B cell (primary cell): ENCODE results near the gene MT1G. TPM values are rescaled to one million over a fixed set of nuclear protein-coding genes. Genes with fewer than 3 reads are reported as not detected.

Experiments
- ATAC-seq: fragments of 200-7000 bp; cut with Tn5 transposase; one replicate; pipeline ENCODE4 v1.10.0; 2021; ENCODE audit warnings: low read depth, mild to moderate bottlenecking, moderate number of reproducible peaks, moderate library complexity
- CTCF ChIA-PET: fragments of 350-600 bp; sonication (Branson Sonifier 250); formaldehyde crosslinking; loops from one replicate; lab custom pipeline; 2021; ENCODE audit warnings: antibody characterized with exemption, inconsistent platforms; lab: Charles Lee
- POLR2A ChIA-PET: fragments of 350-600 bp; sonication (Branson Sonifier 250); formaldehyde crosslinking; loops from one replicate; lab custom pipeline; 2021; ENCODE audit warnings: antibody characterized with exemption; lab: Charles Lee
- DNase-seq: peaks from one replicate; pipeline ENCODE4 v3.0.0; 2013
- H2AFZ ChIP-seq: 2 replicates; pipeline ENCODE4 v1.6.1; 2012; ENCODE audit warnings: mild to moderate bottlenecking, low read depth, low read length; ENCODE audit not compliant: insufficient read depth, poor library complexity, severe bottlenecking
- H3K27ac ChIP-seq, 2 donors: 1 replicate in 1 of 2; 2 replicates in 1 of 2; pipeline ENCODE4 v1.5.1; 2012 to 2013; ENCODE audit warnings: low read length in 2 of 2, mild to moderate bottlenecking in 2 of 2, moderate library complexity in 1 of 2
- H3K27me3 ChIP-seq, 4 experiments: fragments of 200-600 bp in 1 of 4; sonication (generic) in 1 of 4; replicated peaks in 1 of 4; 1 replicate in 2 of 4; 2 replicates in 2 of 4; pipeline versions ENCODE4 v1.6.1 to v1.7.0; 2013 to 2016; ENCODE audit warnings: low read length in 3 of 4, mild to moderate bottlenecking in 2 of 4, mixed read lengths in 1 of 4, moderate library complexity in 1 of 4; ENCODE audit not compliant: insufficient read depth in 4 of 4, control insufficient read depth in 3 of 4; ENCODE audit errors: control extremely low read depth in 1 of 4
- H3K36me3 ChIP-seq, 2 experiments: replicated peaks in 1 of 2; 1 replicate in 1 of 2; 2 replicates in 1 of 2; pipeline versions ENCODE4 v1.6.1 to v1.7.1; 2013; ENCODE audit warnings: low read length in 1 of 2; ENCODE audit not compliant: insufficient read depth in 2 of 2, control insufficient read depth in 1 of 2; ENCODE audit errors: control extremely low read depth in 1 of 2, extremely low read depth in 1 of 2
- H3K4me1 ChIP-seq, 2 donors: fragments of 200-600 bp in 1 of 2; sonication (generic) in 1 of 2; 1 replicate in 1 of 2; 2 replicates in 1 of 2; pipeline versions ENCODE4 v1.5.1 to v1.6.1; 2013 to 2017; ENCODE audit warnings: low read length in 2 of 2; ENCODE audit not compliant: control insufficient read depth in 2 of 2, insufficient read depth in 2 of 2
- H3K4me2 ChIP-seq: replicated peaks from 2 replicates; pipeline ENCODE3; 2012; ENCODE audit warnings: mild to moderate bottlenecking, low read depth, low read length; ENCODE audit not compliant: poor library complexity, severe bottlenecking
- H3K4me3 ChIP-seq, 5 experiments: fragments of 200-600 bp in 1 of 5; sonication (generic) in 1 of 5; 1 replicate in 3 of 5; 2 replicates in 2 of 5; pipeline versions ENCODE4 v1.5.1 to v1.7.0; 2011 to 2016; ENCODE audit warnings: low read length in 4 of 5, mild to moderate bottlenecking in 4 of 5, low read depth in 2 of 5, control low read depth in 1 of 5, moderate library complexity in 1 of 5; ENCODE audit not compliant: insufficient read depth in 1 of 5; ENCODE audit errors: control extremely low read depth in 1 of 5, extremely low read depth in 1 of 5
- H3K79me2 ChIP-seq: fragments of 200-600 bp; sonication (generic); one replicate; pipeline ENCODE4 v1.6.0; 2016; ENCODE audit warnings: low read length; ENCODE audit not compliant: control insufficient read depth, insufficient read depth
- H3K9ac ChIP-seq: fragments of 200-600 bp; sonication (generic); 2 replicates; pipeline ENCODE4 v1.6.1; 2017; ENCODE audit warnings: mild to moderate bottlenecking, low read length, moderate library complexity
- H3K9me3 ChIP-seq, 3 donors: one replicate each; pipeline versions ENCODE4 v1.6.1 to v1.7.1; 2013; ENCODE audit warnings: low read length in 2 of 3; ENCODE audit not compliant: control insufficient read depth in 2 of 3, insufficient read depth in 1 of 3; ENCODE audit errors: control extremely low read depth in 1 of 3
- H4K20me1 ChIP-seq: 2 replicates; pipeline ENCODE4 v1.6.0; 2012; ENCODE audit warnings: mild to moderate bottlenecking, low read length; ENCODE audit not compliant: insufficient read depth, control insufficient read depth, poor library complexity, severe bottlenecking
- H3K27ac Mint-ChIP-seq: one replicate; pipeline ENCODE4 v1.8.0; 2021; ENCODE audit warnings: mixed read lengths
- H3K27me3 Mint-ChIP-seq: one replicate; pipeline ENCODE4 v1.8.0; 2021; ENCODE audit warnings: mixed read lengths
- H3K4me1 Mint-ChIP-seq: one replicate; pipeline ENCODE4 v1.8.0; 2021; ENCODE audit warnings: mixed read lengths
- H3K4me3 Mint-ChIP-seq: one replicate; pipeline ENCODE4 v1.8.0; 2021; ENCODE audit warnings: mixed read lengths
- H3K9me3 Mint-ChIP-seq: one replicate; pipeline ENCODE4 v1.8.0; 2022; ENCODE audit warnings: mixed read lengths; ENCODE audit not compliant: insufficient read depth
- CTCF ChIP-seq: fragments of 200-600 bp; IDR thresholded peaks from one replicate; pipeline ENCODE4 v1.8.0; 2022; ENCODE audit warnings: antibody characterized with exemption, mild to moderate bottlenecking
- EZH2 ChIP-seq: IDR thresholded peaks from 2 replicates; pipeline ENCODE4 v1.6.1; 2012; ENCODE audit warnings: borderline replicate concordance, low read depth, mild to moderate bottlenecking, moderate library complexity, low read length; ENCODE audit not compliant: insufficient read depth, poor library complexity, severe bottlenecking
- WGBS: methylation state at CpG from one replicate; pipeline ENCODE4 v1.1.5; 2013; ENCODE audit warnings: missing lambda C conversion rate; ENCODE audit not compliant: insufficient coverage; 5-methylcytosine and 5-hydroxymethylcytosine counted together
- intact Hi-C: fragments of 100-400 bp; cut with micrococcal nuclease; formaldehyde crosslinking; loops from one replicate; pipeline ENCODE4 v1.10.0; 2022
- polyA plus RNA-seq: library from polyadenylated mRNA; depleted of rRNA; stranded (reverse); fragments of >200 nt; gene quantifications from 2 replicates; pipeline ENCODE4 v1.2.3, GENCODE V29; 2012
- total RNA-seq, 2 donors: library from RNA; stranded (reverse); fragments of 120-200 nt in 1 of 2; gene quantifications; 1 replicate in 1 of 2; 2 replicates in 1 of 2; pipeline versions ENCODE4 v1.2.3 to v1.2.4, GENCODE V29; 2013 to 2022

MT1G gene
- total and polyA plus RNA-seq, 2 donors (not counting 1 experiment from before 2014, with no cell fraction given) = not detected

- intact Hi-C loops = no loop called here
- Histone ChIP-seq H3K27ac (no peak overlapping the region), H3K4me1 (peaks cover 10% of the 10 kb centered on the region in 2 donors), H3K27me3 (peaks cover 0 to 67% (median 34%) of the 10 kb centered on the region in 4 experiments), H3K36me3 (no peaks in the 10 kb centered on the region), H3K4me3 (no peak overlapping the region), H3K9ac (no peak overlapping the region), H2AFZ (no peak overlapping the region), H3K4me2 (no peak overlapping the region), H3K79me2 (no peaks in the 10 kb centered on the region), H3K9me3 (peaks cover 0 to 3% (median 0%) of the 10 kb centered on the region in 3 donors), H4K20me1 (no peaks in the 10 kb centered on the region)
- DNase-seq = no peak
- WGBS = 56% methylated on average over 1 of the region's 2 CpGs
- H3K27ac Mint-ChIP-seq = no peak overlapping the region
- TF ChIP-seq EZH2 (no peak), CTCF (no peak)
- H3K9me3 Mint-ChIP-seq = no peaks in the 10 kb centered on the region
- H3K4me3 Mint-ChIP-seq = no peak overlapping the region
- POLR2A ChIA-PET = no interaction called here
- peaks cover 85% of the 10 kb centered on the region for H3K27me3 Mint-ChIP-seq
- peaks cover 12% of the 10 kb centered on the region for H3K4me1 Mint-ChIP-seq
- CTCF ChIA-PET = no interaction called here
- no peak for ATAC-seq
Measured at GRCh38 chr16:56670620-56670934, 2.7 kb upstream of the MT1G start.

GRCh38 chr16:56669840-56670619 lies 2.2 kb upstream of the MT1G start:
- Mint-ChIP-seq H3K27me3 (peaks cover 85% of the 10 kb centered on the region), H3K9me3 (no peaks in the 10 kb centered on the region), H3K4me1 (peaks cover 9% of the 10 kb centered on the region), H3K4me3 (no peak overlapping the region), H3K27ac (no peak overlapping the region)
- TF ChIP-seq CTCF (no peak), EZH2 (no peak)
- Histone ChIP-seq H3K27ac (no peak overlapping the region), H3K27me3 (peaks cover 0 to 68% (median 30%) of the 10 kb centered on the region in 4 experiments), H2AFZ (no peak overlapping the region), H3K36me3 (no peaks in the 10 kb centered on the region), H3K9me3 (peaks cover 0 to 3% (median 0%) of the 10 kb centered on the region in 3 donors), H3K4me2 (no peak overlapping the region), H3K9ac (no peak overlapping the region), H3K4me3 (no peak overlapping the region), H3K4me1 (peaks cover 6 to 7% of the 10 kb centered on the region in 2 donors), H3K79me2 (no peaks in the 10 kb centered on the region), H4K20me1 (no peaks in the 10 kb centered on the region)
- intact Hi-C loops = no loop called here
- DNase-seq (no peak), ATAC-seq (no peak)
- WGBS = 13% methylated on average over 11 of the region's 19 CpGs
- ChIA-PET CTCF (no interaction called here), POLR2A (no interaction called here)
